ENCODE measurements around the gene CSAD. TPM values are rescaled to one million over a fixed set of nuclear protein-coding genes. Genes with fewer than 3 reads are reported as not detected.
A peak's percentile ranks its signal among the peaks of the same experiment; 100 is the strongest.

Gene CSAD
- total and polyA plus RNA-seq, 3 experiments from 2014 or later = 0.70 to 18.7 (median 15.8) TPM

DNA sequence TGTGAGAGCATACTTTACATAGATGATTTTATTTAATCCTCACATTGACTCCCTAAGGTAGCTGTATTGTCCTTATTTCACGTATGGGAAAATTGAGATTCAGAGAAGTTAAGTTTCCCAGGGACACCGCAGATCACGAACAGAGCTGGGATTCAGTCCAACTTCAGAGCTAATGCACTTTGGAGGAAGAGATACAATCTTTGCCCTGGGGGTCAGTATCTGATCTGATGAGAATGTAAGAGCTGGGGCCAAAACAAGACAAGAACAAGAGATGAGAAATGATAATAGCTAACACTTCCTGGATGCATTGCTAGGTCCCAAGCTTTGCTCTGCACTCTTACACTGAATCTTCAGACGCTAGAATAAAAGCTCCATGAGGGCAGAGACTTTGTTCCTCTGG lies 6.0 kb upstream of the CSAD start:
- no peaks in the 10 kb centered on the region for H3K27me3 Mint-ChIP-seq
- POLR2A ChIA-PET = interaction anchor here (1.6 to 2.6 kb wide), 2 partner anchors 12 to 111 kb away, joined by 4 to 6 read pairs; no protein-coding TSS in a partner anchor
- Histone ChIP-seq H3K4me1 (ENCODE audit: insufficient read depth, low read length) (peaks cover 29% of the 10 kb centered on the region), H3K9me3 (ENCODE audit: low read length) (no peaks in the 10 kb centered on the region), H3K4me3 (ENCODE audit: low read length) (no peak overlapping the region), H3K36me3 (ENCODE audit: insufficient read depth, low read length) (peaks cover 56% of the 10 kb centered on the region), H3K27me3 (ENCODE audit: insufficient read depth, low read length, poor library complexity, severe bottlenecking) (no peaks in the 10 kb centered on the region), H3K27ac (ENCODE audit: low read depth, low read length) (no peak overlapping the region)
- H3K4me3 Mint-ChIP-seq = no peak overlapping the region
- H3K9me3 Mint-ChIP-seq = no peaks in the 10 kb centered on the region
- H3K4me1 Mint-ChIP-seq = peaks cover 41 to 70% (median 45%) of the 10 kb centered on the region in 3 donors
- H3K36me3 Mint-ChIP-seq = peaks cover 0 to 93% (median 19%) of the 10 kb centered on the region in 3 donors
- H3K27ac Mint-ChIP-seq = peak overlapping the region in 2 of 8 donors; percentile 3 to 35
- DNase-seq = no peak
- CTCF ChIA-PET = interaction anchor here (0.9 to 6.5 kb wide), 8 partner anchors 9 to 158 kb away, joined by 3 to 43 read pairs (median 4); no protein-coding TSS in a partner anchor

GRCh38 chr12:53185582-53186153 lies 4.9 kb upstream of the CSAD start:
- Histone ChIP-seq H3K9me3 (ENCODE audit: low read length) (no peaks in the 10 kb centered on the region), H3K36me3 (ENCODE audit: insufficient read depth, low read length) (peaks cover 48% of the 10 kb centered on the region), H3K4me3 (ENCODE audit: low read length) (no peak overlapping the region), H3K27me3 (ENCODE audit: insufficient read depth, low read length, poor library complexity, severe bottlenecking) (no peaks in the 10 kb centered on the region), H3K4me1 (ENCODE audit: insufficient read depth, low read length) (peaks cover 36% of the 10 kb centered on the region), H3K27ac (ENCODE audit: low read depth, low read length) (no peak overlapping the region)
- Mint-ChIP-seq H3K4me1 (peaks cover 46 to 73% (median 51%) of the 10 kb centered on the region in 3 donors), H3K36me3 (peaks cover 0 to 90% (median 19%) of the 10 kb centered on the region in 3 donors), H3K9me3 (no peaks in the 10 kb centered on the region), H3K27me3 (no peaks in the 10 kb centered on the region), H3K4me3 (no peak overlapping the region), H3K27ac (peak overlapping the region in 5 of 8 donors; percentile 8 to 79 (median 36))
- no peak for DNase-seq
- CTCF ChIA-PET = interaction anchor here (0.7 to 1.9 kb wide), 8 partner anchors 11 to 119 kb away, joined by 3 to 5 read pairs (median 3); no protein-coding TSS in a partner anchor
- POLR2A ChIA-PET = interaction anchor here (2.6 kb wide), 1 partner anchor 13 kb away, joined by 6 read pairs; no protein-coding TSS in a partner anchor

DNA sequence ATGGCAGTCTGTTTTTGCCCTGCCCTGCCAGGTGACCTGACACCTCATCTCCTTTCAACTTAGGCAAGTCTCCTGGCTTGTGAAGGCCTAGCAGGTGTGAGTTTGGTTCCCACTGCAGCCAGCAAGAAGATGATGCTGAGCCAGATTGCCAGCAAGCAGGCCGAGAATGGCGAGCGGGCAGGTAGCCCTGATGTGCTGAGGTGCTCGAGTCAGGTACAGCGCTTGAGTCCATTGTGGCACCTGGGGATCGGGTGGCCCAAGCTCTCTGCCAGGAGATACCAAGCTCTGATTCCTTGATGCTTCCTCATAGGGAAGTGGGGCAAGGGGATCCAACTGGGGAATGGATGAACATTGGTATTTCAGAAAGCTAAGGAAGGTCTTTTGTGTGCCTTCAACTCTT lies 4.1 kb upstream of the CSAD start:
- Histone ChIP-seq H3K4me3 (ENCODE audit: low read length) (no peak overlapping the region), H3K27ac (ENCODE audit: low read depth, low read length) (no peak overlapping the region), H3K36me3 (ENCODE audit: insufficient read depth, low read length) (peaks cover 48% of the 10 kb centered on the region), H3K27me3 (ENCODE audit: insufficient read depth, low read length, poor library complexity, severe bottlenecking) (no peaks in the 10 kb centered on the region), H3K4me1 (ENCODE audit: insufficient read depth, low read length) (peaks cover 37% of the 10 kb centered on the region), H3K9me3 (ENCODE audit: low read length) (no peaks in the 10 kb centered on the region)
- CTCF ChIA-PET = interaction anchor here (0.7 to 1.9 kb wide), 8 partner anchors 12 to 118 kb away, joined by 3 to 5 read pairs (median 3); no protein-coding TSS in a partner anchor
- no peak for DNase-seq
- peaks cover 45 to 72% (median 51%) of the 10 kb centered on the region in 3 donors for H3K4me1 Mint-ChIP-seq
- peak overlapping the region in 1 of 7 donors; percentile 1 for H3K4me3 Mint-ChIP-seq
- H3K36me3 Mint-ChIP-seq = peaks cover 0 to 88% (median 19%) of the 10 kb centered on the region in 3 donors
- no peaks in the 10 kb centered on the region for H3K9me3 Mint-ChIP-seq
- H3K27ac Mint-ChIP-seq = peak overlapping the region in 5 of 8 donors; percentile 4 to 87 (median 27)
- POLR2A ChIA-PET = interaction anchor here (0.6 to 2.6 kb wide), 2 partner anchors 14 to 23 kb away, joined by 4 to 6 read pairs; no protein-coding TSS in a partner anchor
- H3K27me3 Mint-ChIP-seq = no peaks in the 10 kb centered on the region

DNA sequence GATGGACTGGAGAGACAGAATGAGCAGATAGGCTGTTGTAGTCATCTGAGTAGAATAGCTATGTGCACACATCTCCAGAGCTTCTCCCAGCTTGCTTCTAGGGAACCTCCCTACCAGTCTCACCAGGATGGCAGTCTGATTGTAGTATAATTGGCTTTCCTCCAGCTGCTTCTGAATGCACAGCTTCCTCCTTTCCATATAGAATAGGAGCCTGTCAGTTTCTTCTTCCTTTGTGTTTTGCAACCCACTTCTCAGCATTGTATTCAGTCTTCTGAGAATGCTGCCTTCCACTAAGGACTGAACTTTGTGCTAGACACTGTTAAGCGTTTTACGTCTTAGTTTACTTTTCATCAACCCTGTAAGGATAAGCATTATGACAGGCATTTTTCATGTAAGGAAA lies 2.2 kb upstream of the CSAD start:
- no peaks in the 10 kb centered on the region for H3K27me3 Mint-ChIP-seq
- H3K9me3 ChIP-seq (ENCODE audit: low read length) = no peaks in the 10 kb centered on the region
- H3K4me3 Mint-ChIP-seq = peak overlapping the region; percentile 57 to 97 (median 93)
- no peaks in the 10 kb centered on the region for H3K9me3 Mint-ChIP-seq
- H3K36me3 ChIP-seq (ENCODE audit: insufficient read depth, low read length) = peaks cover 43% of the 10 kb centered on the region
- CTCF ChIA-PET = interaction anchor here (1.0 to 3.7 kb wide), 8 partner anchors 11 to 85 kb away, joined by 3 to 18 read pairs (median 4); partner anchors contain the start of genes ESPL1 and SOAT2
- POLR2A ChIA-PET = interaction anchor here (1.1 to 4.1 kb wide), 2 partner anchors 10 to 24 kb away, joined by 3 to 20 read pairs; partner anchors contain the start of gene ITGB7
- H3K27ac ChIP-seq (ENCODE audit: low read depth, low read length) = no peak overlapping the region
- peaks cover 0 to 72% (median 19%) of the 10 kb centered on the region in 3 donors for H3K36me3 Mint-ChIP-seq
- no peaks in the 10 kb centered on the region for H3K27me3 ChIP-seq (ENCODE audit: insufficient read depth, low read length, poor library complexity, severe bottlenecking)
- H3K4me1 Mint-ChIP-seq = peaks cover 52 to 72% (median 56%) of the 10 kb centered on the region in 3 donors
- peaks cover 45% of the 10 kb centered on the region for H3K4me1 ChIP-seq (ENCODE audit: insufficient read depth, low read length)
- DNase-seq = no peak
- H3K27ac Mint-ChIP-seq = peak overlapping the region in 6 of 8 donors; percentile 21 to 95 (median 75)
- H3K4me3 ChIP-seq (ENCODE audit: low read length) = no peak overlapping the region

- POLR2A ChIA-PET = interaction anchor here (0.6 to 4.1 kb wide), 7 partner anchors 16 to 319 kb away, joined by 3 to 20 read pairs (median 8); partner anchors contain the start of genes ITGB7, MYG1, PFDN5 and SPRYD3
- Mint-ChIP-seq H3K4me3 (peak overlapping the region; percentile 89 to 97 (median 93)), H3K36me3 (peaks cover 0 to 62% (median 19%) of the 10 kb centered on the region in 3 donors), H3K9me3 (no peaks in the 10 kb centered on the region), H3K27ac (peak overlapping the region; percentile 79 to 97 (median 95)), H3K27me3 (no peaks in the 10 kb centered on the region), H3K4me1 (peaks cover 52 to 68% (median 56%) of the 10 kb centered on the region in 3 donors)
- Histone ChIP-seq H3K36me3 (ENCODE audit: insufficient read depth, low read length) (peaks cover 33% of the 10 kb centered on the region), H3K4me3 (ENCODE audit: low read length) (peak overlapping the region; percentile 70), H3K9me3 (ENCODE audit: low read length) (no peaks in the 10 kb centered on the region), H3K27ac (ENCODE audit: low read depth, low read length) (no peak overlapping the region), H3K4me1 (ENCODE audit: insufficient read depth, low read length) (peaks cover 45% of the 10 kb centered on the region), H3K27me3 (ENCODE audit: insufficient read depth, low read length, poor library complexity, severe bottlenecking) (no peaks in the 10 kb centered on the region)
- no peak for DNase-seq
- CTCF ChIA-PET = interaction anchor here (1.0 to 3.7 kb wide), 9 partner anchors 10 to 113 kb away, joined by 3 to 30 read pairs (median 11); partner anchors contain the start of genes ESPL1, ITGB7 and SOAT2
Observed at GRCh38 chr12:53181935-53182334, 1.2 kb upstream of the CSAD start.

- peaks cover 0 to 54% (median 13%) of the 10 kb centered on the region in 3 donors for H3K36me3 Mint-ChIP-seq
- peaks cover 45% of the 10 kb centered on the region for H3K4me1 ChIP-seq (ENCODE audit: insufficient read depth, low read length)
- POLR2A ChIA-PET = interaction anchor here (0.6 to 4.1 kb wide), 18 partner anchors 9 to 320 kb away, joined by 3 to 20 read pairs (median 7); partner anchors contain the start of genes ESPL1, ITGB7, MYG1 and PFDN5
- DNase-seq = peak in 3 of 5 donors; percentile 64 to 87 (median 65)
- peaks cover 25% of the 10 kb centered on the region for H3K36me3 ChIP-seq (ENCODE audit: insufficient read depth, low read length)
- H3K27ac Mint-ChIP-seq = peak overlapping the region; percentile 79 to 97 (median 95)
- no peaks in the 10 kb centered on the region for H3K9me3 Mint-ChIP-seq
- peaks cover 52 to 61% (median 56%) of the 10 kb centered on the region in 3 donors for H3K4me1 Mint-ChIP-seq
- H3K9me3 ChIP-seq (ENCODE audit: low read length) = no peaks in the 10 kb centered on the region
- no peaks in the 10 kb centered on the region for H3K27me3 Mint-ChIP-seq
- H3K27ac ChIP-seq (ENCODE audit: low read depth, low read length) = peak overlapping the region; percentile 86
- H3K27me3 ChIP-seq (ENCODE audit: insufficient read depth, low read length, poor library complexity, severe bottlenecking) = no peaks in the 10 kb centered on the region
- CTCF ChIA-PET = interaction anchor here (0.8 to 3.7 kb wide), 21 partner anchors 8 to 164 kb away, joined by 3 to 30 read pairs (median 6); partner anchors contain the start of genes AAAS, ESPL1 and ITGB7
- peak overlapping the region; percentile 89 to 97 (median 93) for H3K4me3 Mint-ChIP-seq
- H3K4me3 ChIP-seq (ENCODE audit: low read length) = peak overlapping the region; percentile 79
Observed at GRCh38 chr12:53180931-53181645, 363 bp upstream of the CSAD start.

- no peak for DNase-seq
- Mint-ChIP-seq H3K27me3 (no peaks in the 10 kb centered on the region), H3K4me1 (peaks cover 46 to 50% (median 48%) of the 10 kb centered on the region in 3 donors), H3K4me3 (peak overlapping the region; percentile 89 to 95 (median 93)), H3K9me3 (no peaks in the 10 kb centered on the region), H3K27ac (peak overlapping the region; percentile 88 to 99 (median 96)), H3K36me3 (peaks cover 0 to 41% (median 8%) of the 10 kb centered on the region in 3 donors)
- Histone ChIP-seq H3K36me3 (ENCODE audit: insufficient read depth, low read length) (peaks cover 11% of the 10 kb centered on the region), H3K27me3 (ENCODE audit: insufficient read depth, low read length, poor library complexity, severe bottlenecking) (no peaks in the 10 kb centered on the region), H3K4me3 (ENCODE audit: low read length) (peak overlapping the region; percentile 79), H3K9me3 (ENCODE audit: low read length) (no peaks in the 10 kb centered on the region), H3K27ac (ENCODE audit: low read depth, low read length) (peak overlapping the region; percentile 86), H3K4me1 (ENCODE audit: insufficient read depth, low read length) (peaks cover 44% of the 10 kb centered on the region)
- POLR2A ChIA-PET = interaction anchor here (0.5 to 4.1 kb wide), 13 partner anchors 10 to 321 kb away, joined by 3 to 20 read pairs (median 9); partner anchors contain the start of genes ESPL1, ITGB7, MYG1 and PFDN5
- CTCF ChIA-PET = interaction anchor here (0.7 to 3.7 kb wide), 16 partner anchors 8 to 141 kb away, joined by 3 to 30 read pairs (median 8); partner anchors contain the start of genes AAAS and ESPL1
Observed at GRCh38 chr12:53179687-53180219, 972 bp downstream of the CSAD start.

Measured in CD8-positive, alpha-beta memory T cell (primary cell).